TTC549 (cell line): ENCODE data around the gene ACBD3.
A peak's percentile ranks its signal among the peaks of the same experiment; 100 is the strongest.

ENCODE experiments used
- FAIRE-seq: peaks from 2 replicates; lab custom pipeline; 2012; peaks lifted over from hg19 to GRCh38; lab: Jason Lieb, UNC

ACBD3 gene

DNA sequence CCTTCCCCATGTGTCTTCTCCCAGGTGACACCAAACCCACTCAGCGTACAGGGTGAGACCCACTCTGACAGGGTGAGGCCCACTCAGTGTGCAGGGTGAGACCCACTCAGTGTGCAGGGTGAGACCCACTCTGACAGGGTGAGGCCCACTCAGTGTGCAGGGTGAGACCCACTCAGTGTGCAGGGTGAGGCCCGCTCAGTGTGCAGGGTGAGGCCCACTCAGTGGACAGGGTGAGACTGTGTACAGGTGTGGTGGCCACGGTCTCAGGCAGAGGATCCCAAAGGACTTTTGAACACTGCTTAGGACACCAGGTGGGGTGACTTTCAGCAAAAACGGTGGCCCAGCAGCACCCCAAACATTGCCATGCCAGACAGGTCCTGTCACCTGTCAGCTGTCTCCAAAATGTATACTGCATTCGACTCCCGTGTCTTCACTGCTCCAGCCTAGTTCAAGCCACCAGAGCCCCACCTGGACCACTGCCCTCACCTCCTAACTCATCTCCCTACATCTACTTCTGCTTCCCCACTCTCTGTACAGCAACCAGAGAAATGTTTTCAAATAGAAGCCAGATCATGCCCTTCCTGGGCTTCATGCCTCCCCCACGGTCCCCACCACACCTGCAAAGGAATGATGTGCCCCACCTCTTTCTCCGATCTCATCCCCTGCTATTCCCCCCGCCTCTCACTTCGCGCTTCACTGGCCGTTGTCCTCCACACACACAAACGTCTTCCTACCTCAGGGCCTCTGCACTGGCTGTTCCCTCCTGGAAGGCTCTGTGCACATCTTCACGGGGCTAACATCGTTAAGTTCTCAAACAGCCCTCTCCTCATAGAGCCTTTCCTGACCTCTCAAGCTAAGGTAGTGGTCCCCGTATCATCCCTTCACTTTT lies 52.1 kb downstream of the ACBD3 start:
- no peak for FAIRE-seq

- FAIRE-seq, result no peak
Measured at GRCh38 chr1:226133504-226134123, 52.9 kb downstream of the ACBD3 start.

- FAIRE-seq, result no peak
Measured at GRCh38 chr1:226132728-226133503, 53.6 kb downstream of the ACBD3 start.

GRCh38 chr1:226131639-226132038 lies 54.9 kb downstream of the ACBD3 start:
- FAIRE-seq, result no peak

GRCh38 chr1:226129230-226129629 lies 57.3 kb downstream of the ACBD3 start:
- no peak for FAIRE-seq

DNA sequence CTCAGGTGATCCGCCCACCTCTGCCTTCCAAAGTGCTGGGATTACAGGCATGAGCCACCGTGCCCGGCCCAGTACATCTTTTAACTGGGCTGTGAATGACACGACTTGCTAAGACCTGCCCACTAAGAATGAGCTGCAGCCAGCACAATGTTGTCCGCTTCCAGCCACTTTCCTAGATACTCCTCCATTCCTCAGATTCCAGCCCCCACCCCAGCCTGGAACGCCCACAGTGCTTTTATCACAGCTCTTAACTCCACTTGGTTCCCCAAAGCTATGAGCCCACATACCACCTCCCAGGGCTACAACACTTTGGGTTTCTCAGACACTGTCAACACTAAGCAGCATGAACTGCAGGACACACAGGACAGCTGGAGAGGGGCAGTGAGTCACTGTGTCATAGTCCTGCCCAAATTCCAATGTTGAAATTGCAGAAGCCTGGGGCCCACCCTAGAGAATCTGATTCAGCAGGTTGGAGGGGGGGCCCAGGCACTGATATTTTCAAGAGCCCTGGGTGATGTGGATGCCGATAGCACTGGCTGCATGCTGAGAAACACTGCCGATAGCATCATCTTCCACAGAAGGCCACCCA lies 58.0 kb downstream of the ACBD3 start:
- FAIRE-seq, result no peak

DNA sequence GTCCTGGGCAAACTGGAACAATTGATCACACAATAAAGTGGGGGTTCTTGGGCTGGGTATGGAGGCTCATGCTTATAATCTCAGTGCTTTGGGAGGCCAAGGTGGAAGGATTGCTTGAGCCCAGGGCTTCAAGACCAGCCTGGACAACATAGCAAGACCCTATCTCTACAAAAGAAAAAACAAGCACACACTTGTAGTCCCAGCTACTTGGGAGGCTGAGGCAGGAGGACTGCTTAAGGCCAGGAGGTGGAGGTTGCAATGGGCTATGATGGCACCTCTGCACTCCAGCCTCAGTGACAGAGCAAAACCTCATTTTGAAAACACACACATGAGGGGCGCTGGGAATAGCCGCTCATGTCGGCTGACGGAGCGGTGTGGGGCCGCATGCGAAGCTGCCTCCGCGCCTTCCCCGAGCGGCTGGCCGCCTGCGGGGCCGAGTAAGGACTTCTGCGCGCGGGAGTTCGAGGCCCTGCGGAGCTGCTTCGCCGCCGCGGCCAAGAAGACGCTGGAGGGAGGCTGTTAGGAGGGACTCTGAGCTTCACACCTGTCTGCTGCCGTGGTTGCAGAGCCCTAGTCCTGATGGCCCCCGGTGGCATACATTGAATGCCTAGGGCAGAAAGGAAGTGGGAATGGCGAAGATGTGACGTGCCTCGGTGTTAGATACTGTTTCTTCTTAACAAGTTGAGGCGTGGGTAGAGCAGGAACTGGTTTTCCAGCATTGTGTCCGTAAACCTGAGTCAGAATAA lies 59.5 kb downstream of the ACBD3 start:
- no peak for FAIRE-seq

DNA sequence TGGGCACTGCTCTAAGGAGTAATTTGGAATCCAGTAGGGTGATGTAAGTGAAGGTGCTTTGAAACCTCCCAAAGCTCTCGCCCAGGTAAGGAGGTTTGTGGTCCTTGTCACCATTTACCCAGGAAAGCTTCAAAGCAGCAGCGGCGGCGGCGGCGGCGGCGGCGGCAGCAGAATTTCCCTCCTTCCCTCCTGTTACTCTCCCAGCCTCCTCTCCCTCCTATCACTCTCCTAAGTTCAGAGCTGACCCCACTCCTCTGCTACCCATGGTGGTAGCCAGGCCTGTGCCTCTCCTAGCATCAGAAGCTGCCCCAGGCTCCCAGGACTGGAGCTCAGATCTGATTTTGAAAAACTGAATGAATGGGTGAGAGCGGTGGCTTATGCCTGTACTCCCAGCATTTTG lies 60.7 kb downstream of the ACBD3 start:
- FAIRE-seq, result no peak

- peak; percentile 33 for FAIRE-seq
Measured at GRCh38 chr1:226125097-226125630, 61.4 kb downstream of the ACBD3 start.

DNA sequence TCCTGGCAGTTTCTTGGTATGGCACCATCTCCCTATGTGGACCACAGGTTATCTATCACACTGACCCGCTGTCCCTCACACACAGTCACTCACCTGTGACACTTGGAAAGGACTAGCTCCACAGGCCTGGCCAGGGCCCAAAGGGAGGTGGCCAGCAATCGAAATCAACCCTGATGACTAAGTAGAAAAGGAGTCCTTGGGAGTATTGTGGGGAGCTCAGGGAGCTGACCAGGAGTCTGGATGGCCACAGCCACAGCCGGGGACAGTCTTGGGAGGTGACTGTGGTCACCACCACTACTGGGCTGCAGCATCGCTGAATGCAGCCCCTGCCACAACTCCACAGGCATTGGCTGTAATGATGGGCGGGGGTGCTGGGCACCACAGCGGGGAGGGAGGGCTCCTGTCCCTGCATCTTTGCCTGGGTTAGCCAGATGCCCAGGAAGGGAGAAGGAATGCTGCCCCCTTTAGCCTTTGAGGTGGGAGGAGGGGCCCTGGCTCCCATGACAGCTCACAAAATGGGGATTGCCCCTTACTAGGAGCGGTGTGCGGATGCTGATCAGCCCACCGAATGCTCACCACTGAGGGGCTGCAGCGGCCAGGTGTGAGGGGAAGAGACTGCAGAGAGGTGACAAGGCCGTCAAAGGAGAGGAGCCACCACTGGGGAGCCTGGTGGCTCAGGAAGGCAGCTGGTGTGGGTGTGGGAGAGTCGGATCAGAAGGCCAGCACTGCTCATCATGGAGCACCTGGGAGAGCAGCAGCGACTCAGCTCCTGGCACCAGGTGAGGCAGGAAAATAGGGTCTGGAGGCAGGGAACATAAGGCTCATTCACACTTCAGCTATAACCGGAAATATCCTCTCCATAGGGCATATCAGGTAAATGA lies 62.7 kb downstream of the ACBD3 start:
- FAIRE-seq, result no peak

DNA sequence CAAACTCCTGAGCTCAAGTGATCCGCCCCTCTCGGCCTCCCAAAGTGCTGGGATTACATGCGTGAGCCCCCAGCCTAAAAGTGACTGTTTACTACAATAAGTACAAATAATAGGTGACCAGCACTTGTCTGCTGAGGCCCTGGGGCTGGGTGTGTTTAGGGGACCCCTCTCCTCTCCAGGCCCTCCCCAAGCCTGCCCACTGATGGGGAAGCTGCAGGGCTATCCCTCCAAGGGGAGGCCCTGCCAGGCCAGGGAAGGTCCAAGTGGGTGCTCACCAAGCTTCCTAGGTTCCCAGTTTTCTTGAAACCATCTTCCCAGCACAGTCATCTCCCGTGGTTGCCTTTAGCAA lies 63.4 kb downstream of the ACBD3 start:
- FAIRE-seq, result no peak

DNA sequence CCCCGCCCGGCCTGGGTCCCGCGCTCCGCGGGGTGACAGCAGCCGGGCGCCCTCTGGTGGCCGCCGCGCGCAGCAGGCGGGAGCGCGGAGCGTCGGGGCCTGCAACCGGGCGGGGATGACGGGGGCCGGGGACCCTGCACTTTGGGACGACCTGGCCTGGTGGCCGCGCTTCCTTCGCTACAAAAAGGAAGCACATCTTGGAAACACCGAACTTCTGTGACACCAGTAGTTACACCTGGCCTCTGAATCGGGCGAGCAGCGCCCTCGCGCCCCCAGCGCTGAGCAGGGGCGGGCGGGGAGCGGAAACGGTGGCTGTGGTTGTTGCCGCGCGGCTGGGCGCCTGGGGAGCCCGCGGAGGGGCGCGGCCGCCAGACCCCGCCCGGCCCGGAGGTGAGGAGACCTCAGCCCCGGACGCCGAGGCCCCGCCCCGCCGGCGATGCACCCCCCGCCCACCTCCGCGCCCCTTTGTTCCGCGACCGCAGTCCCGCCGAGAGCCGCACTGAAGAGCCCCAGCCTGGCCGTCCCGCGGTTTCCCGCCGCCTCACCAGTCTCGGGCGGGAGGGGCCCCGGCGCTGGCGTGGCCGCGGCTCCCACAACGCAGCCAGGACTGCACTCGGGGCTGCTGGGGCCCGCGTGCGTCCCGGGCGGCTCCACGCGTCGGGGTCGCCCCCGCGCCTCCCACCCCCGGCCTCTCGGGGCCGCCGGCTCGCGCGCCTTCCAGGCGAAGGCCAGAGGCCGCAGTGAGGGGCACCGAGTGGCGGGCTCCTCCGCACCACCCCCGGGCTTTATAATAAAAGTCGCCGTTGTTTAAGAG lies 64.7 kb downstream of the ACBD3 start:
- FAIRE-seq, result no peak

DNA sequence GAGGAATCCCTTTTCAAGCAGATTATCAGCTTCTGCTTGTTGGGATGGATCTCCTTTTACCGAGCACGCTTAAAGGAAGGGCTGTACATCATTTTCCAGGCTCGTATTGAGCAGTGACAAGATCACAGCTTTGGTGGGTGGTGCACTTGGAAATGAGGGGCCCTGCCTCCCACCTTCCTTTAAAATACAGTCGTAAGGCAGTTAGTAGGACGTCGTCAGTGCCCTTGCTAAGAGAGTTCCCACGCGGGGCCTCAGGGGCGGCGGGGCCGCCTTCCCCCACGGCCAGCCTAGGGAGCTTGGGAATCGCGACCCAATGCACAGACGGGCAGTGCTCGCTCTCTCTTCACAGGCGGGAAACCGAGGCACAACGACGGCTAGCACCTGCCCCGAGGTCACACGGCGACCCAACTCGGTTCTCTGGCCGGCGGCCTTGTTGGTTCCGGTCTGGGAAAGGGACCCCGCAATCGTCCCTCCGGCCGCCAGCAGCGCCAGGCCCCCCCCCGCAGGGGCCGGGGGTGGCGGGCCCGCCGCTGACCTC lies 65.4 kb downstream of the ACBD3 start:
- FAIRE-seq, result no peak

- FAIRE-seq, result no peak
Measured at GRCh38 chr1:226120398-226120797, 66.1 kb downstream of the ACBD3 start.

DNA sequence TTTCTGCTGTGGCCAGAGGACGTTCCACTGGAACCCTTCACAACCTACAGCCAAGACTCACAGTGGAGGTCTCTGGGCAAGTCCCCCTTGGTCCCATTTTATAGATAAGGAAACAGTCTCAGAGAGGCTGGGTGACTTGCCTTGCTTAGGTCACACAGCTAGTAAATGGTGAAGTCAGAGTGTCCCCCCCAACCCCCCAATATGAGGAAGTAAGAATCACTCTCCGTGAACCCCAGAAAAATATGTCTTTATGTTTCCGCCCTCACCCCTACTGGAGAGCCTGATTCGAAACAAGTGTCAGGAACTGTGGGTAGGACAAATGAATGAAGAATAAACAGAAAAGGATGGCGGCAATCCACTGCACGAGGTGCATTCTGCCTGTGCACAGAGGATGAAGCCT lies 67.4 kb downstream of the ACBD3 start:
- no peak for FAIRE-seq

GRCh38 chr1:226118357-226118756 lies 68.2 kb downstream of the ACBD3 start:
- FAIRE-seq, result no peak

DNA sequence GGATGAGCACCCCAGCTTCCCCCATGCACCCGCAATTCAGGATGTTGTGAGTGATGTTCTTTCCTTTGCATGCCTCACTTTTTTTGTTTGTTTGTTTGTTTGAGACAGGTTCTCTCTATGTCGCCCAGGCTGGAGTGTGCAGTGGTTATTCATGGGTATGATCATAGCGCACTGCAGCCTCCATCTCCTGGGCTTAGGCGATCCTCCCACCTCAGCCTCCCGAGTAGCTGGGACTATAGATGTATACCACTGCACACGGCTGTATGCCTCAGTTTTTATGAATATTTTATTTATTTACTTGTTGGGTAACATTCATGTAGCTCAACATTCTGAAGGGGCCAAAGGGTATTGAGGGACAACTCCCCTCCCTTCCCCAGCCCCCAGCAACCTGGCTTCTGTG lies 69.2 kb downstream of the ACBD3 start:
- no peak for FAIRE-seq

- no peak for FAIRE-seq
Measured at GRCh38 chr1:226116673-226117072, 69.9 kb downstream of the ACBD3 start.

- FAIRE-seq, result no peak
Measured at GRCh38 chr1:226112626-226113025, 73.9 kb downstream of the ACBD3 start.

- no peak for FAIRE-seq
Measured at GRCh38 chr1:226111883-226112261, 74.7 kb downstream of the ACBD3 start.
